Keratinocyte (primary cell): ENCODE measurements around the gene RIT1. TPM values are rescaled to one million over a fixed set of nuclear protein-coding genes. Genes with fewer than 3 reads are reported as not detected.

Experiments used
- DNase-seq: peaks from one replicate; pipeline ENCODE4 v3.0.0-alpha.2; 2011; ENCODE audit warnings: low read depth, missing footprints, low spot score
- FAIRE-seq: peaks from 2 replicates; lab custom pipeline; 2011; peaks lifted over from hg19 to GRCh38; lab: Jason Lieb, UNC
- H2AFZ ChIP-seq: 2 replicates; pipeline ENCODE4 v1.6.0; 2012; ENCODE audit warnings: low read length, control low read depth, inconsistent platforms; ENCODE audit not compliant: control insufficient read depth
- H3K27ac ChIP-seq: 2 replicates; pipeline ENCODE4 v1.5.1; 2011; ENCODE audit warnings: low read length; ENCODE audit not compliant: control insufficient read depth, insufficient read depth
- H3K27me3 ChIP-seq: 3 replicates; pipeline ENCODE4 v1.6.0; 2011; ENCODE audit warnings: low read length; ENCODE audit not compliant: control insufficient read depth, insufficient read depth; ENCODE audit errors: extremely low read depth
- H3K36me3 ChIP-seq, 2 experiments: 2 replicates in 1 of 2; 3 replicates in 1 of 2; pipeline ENCODE4 v1.5.1; 2011; ENCODE audit warnings: low read length in 2 of 2, mild to moderate bottlenecking in 1 of 2; ENCODE audit not compliant: control insufficient read depth in 2 of 2, insufficient read depth in 2 of 2; ENCODE audit errors: extremely low read depth in 1 of 2
- H3K4me1 ChIP-seq: 3 replicates; pipeline ENCODE4 v1.5.1; 2011; ENCODE audit warnings: low read length; ENCODE audit not compliant: control insufficient read depth, insufficient read depth; ENCODE audit errors: extremely low read depth
- H3K4me2 ChIP-seq: 3 replicates; pipeline ENCODE4 v1.6.0; 2011; ENCODE audit warnings: low read depth, low read length; ENCODE audit not compliant: control insufficient read depth, insufficient read depth; ENCODE audit errors: extremely low read depth
- H3K4me3 ChIP-seq, 3 experiments: fragments of 200-600 bp in 1 of 3; sonication (generic) in 1 of 3; 2 replicates in 2 of 3; 3 replicates in 1 of 3; pipeline ENCODE4 v1.5.1; 2011 to 2016; ENCODE audit warnings: low read length in 3 of 3, mild to moderate bottlenecking in 3 of 3, control low read depth in 2 of 3, inconsistent platforms in 1 of 3, low read depth in 1 of 3, mixed read lengths in 1 of 3, mixed run types in 1 of 3, moderate library complexity in 1 of 3; ENCODE audit not compliant: control insufficient read depth in 2 of 3, insufficient read depth in 2 of 3; ENCODE audit errors: extremely low read depth in 1 of 3
- H3K79me2 ChIP-seq: 2 replicates; pipeline ENCODE4 v1.6.0; 2012; ENCODE audit warnings: low read length; ENCODE audit not compliant: control insufficient read depth, insufficient read depth
- H3K9ac ChIP-seq: 3 replicates; pipeline ENCODE4 v1.6.0; 2011; ENCODE audit warnings: low read length; ENCODE audit not compliant: control insufficient read depth, insufficient read depth; ENCODE audit errors: extremely low read depth
- H3K9me1 ChIP-seq: 3 replicates; pipeline ENCODE4 v1.6.0; 2011; ENCODE audit warnings: low read length; ENCODE audit not compliant: control insufficient read depth, insufficient read depth; ENCODE audit errors: extremely low read depth
- H3K9me3 ChIP-seq: 2 replicates; pipeline ENCODE4 v1.5.1; 2012; ENCODE audit warnings: low read depth, low read length; ENCODE audit not compliant: control insufficient read depth
- H4K20me1 ChIP-seq: 3 replicates; pipeline ENCODE4 v1.6.0; 2011; ENCODE audit warnings: low read length; ENCODE audit not compliant: control insufficient read depth, insufficient read depth; ENCODE audit errors: extremely low read depth
- EZH2 ChIP-seq: IDR thresholded peaks from one replicate; pipeline ENCODE4 v1.6.1; 2012; ENCODE audit warnings: inconsistent platforms, mild to moderate bottlenecking, low read length, moderate library complexity
- dilution Hi-C: fragments of 300-500 bp; cut with MboI; formaldehyde crosslinking; loops from one replicate; pipeline ENCODE4 v1.7.0; 2020; ENCODE audit warnings: low sequenced_read_pairs; ENCODE audit not compliant: extremely low pct_ligation_motif_present
- polyA plus RNA-seq, 5 experiments: library from polyadenylated mRNA; depleted of rRNA in 3 of 5; stranded (reverse) in 3 of 5; stranded (forward) in 1 of 5; unstranded in 1 of 5; fragments of >200 nt; gene quantifications; 1 replicate in 1 of 5; 2 replicates in 3 of 5; 3 replicates in 1 of 5; pipeline versions ENCODE4 v1.2.1 to v1.2.3, GENCODE V29; 2011 to 2012; ENCODE audit warnings: missing spikeins in 2 of 5, low read depth in 1 of 5, low replicate concordance in 1 of 5
- TF ChIP-seq, protein P1 (sequence below), 3 experiments: IDR thresholded peaks in 1 of 3; conservative IDR thresholded peaks in 1 of 3; optimal IDR thresholded peaks in 1 of 3; 2 replicates in 2 of 3; 3 replicates in 1 of 3; pipeline versions ENCODE3 to v1.5.1; 2011; ENCODE audit warnings: low read length in 3 of 3, mild to moderate bottlenecking in 3 of 3, moderate library complexity in 2 of 3, control low read depth in 1 of 3, inconsistent platforms in 1 of 3; ENCODE audit not compliant: insufficient read depth in 2 of 3; ENCODE audit errors: extremely low read depth in 1 of 3

Gene RIT1
- polyA plus RNA-seq, 1 donor (not counting 4 experiments of a cell fraction or from before 2014, with no cell fraction given), result 33.5 TPM

DNA sequence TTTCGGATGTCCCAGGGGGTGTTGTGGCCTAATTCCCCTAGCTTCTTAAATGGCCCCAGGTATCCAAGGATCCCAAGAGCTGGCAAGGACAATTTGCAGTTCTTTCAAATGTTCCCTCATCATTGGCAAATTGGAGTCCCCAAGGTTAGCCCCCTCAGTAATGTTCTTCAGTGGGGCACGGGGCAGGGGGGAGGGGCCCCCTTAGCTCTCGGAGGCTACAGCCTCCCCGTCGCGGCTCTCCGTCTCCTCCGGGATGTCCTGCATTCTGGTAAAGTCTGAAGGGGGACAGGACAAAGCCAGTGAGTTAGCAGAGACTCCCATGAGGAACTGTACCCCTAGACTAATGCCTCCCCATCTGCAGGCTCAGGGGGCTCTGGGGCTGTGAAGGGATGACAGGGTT lies 36.6 kb upstream of the RIT1 start:
- H3K36me3 ChIP-seq, result peaks cover 29 to 44% of the 10 kb centered on the region in 2 experiments
- FAIRE-seq, result no peak
- TF ChIP-seq, protein P1, sequence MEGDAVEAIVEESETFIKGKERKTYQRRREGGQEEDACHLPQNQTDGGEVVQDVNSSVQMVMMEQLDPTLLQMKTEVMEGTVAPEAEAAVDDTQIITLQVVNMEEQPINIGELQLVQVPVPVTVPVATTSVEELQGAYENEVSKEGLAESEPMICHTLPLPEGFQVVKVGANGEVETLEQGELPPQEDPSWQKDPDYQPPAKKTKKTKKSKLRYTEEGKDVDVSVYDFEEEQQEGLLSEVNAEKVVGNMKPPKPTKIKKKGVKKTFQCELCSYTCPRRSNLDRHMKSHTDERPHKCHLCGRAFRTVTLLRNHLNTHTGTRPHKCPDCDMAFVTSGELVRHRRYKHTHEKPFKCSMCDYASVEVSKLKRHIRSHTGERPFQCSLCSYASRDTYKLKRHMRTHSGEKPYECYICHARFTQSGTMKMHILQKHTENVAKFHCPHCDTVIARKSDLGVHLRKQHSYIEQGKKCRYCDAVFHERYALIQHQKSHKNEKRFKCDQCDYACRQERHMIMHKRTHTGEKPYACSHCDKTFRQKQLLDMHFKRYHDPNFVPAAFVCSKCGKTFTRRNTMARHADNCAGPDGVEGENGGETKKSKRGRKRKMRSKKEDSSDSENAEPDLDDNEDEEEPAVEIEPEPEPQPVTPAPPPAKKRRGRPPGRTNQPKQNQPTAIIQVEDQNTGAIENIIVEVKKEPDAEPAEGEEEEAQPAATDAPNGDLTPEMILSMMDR (optimal IDR thresholded peaks at IDR 0.05 in 1 of 3, IDR thresholded peaks at IDR 0.05 in 1 of 3, conservative IDR thresholded peaks at IDR 0.05 in 1 of 3; ENCODE audit: extremely low read depth in 1 of 3, insufficient read depth in 2 of 3, low read length in 3 of 3), result no peak
- TF ChIP-seq EZH2, result no peak

DNA sequence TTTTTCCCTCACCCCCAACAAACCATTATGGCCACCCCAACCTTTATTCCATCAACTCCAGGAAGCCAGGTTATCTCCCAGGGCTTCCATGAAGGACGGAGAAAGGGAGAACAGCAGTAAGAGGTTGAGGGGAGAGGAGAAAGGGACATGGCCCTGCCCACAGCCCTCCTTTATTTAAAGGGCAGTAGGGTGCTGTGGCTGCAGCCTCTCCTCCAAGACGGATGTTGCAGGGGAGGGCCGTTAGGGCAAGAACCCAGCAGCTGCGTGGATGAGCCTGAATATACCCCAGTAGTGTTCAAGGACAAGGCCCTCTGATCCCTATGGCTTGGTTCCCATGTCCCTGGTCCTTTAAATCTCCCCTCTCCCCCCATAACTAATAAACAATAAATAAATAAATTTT lies 36.1 kb upstream of the RIT1 start:
- Histone ChIP-seq H2AFZ (no peak overlapping the region), H3K4me3 (no peak overlapping the region), H3K4me2 (no peak overlapping the region), H4K20me1 (no peaks in the 10 kb centered on the region), H3K79me2 (no peaks in the 10 kb centered on the region), H3K9me1 (no peaks in the 10 kb centered on the region), H3K4me1 (peaks cover 11% of the 10 kb centered on the region), H3K27me3 (no peaks in the 10 kb centered on the region), H3K27ac (no peak overlapping the region), H3K9me3 (no peaks in the 10 kb centered on the region), H3K36me3 (peaks cover 27 to 40% of the 10 kb centered on the region in 2 experiments), H3K9ac (no peak overlapping the region)
- TF ChIP-seq EZH2, result no peak
- TF ChIP-seq, protein P1 (optimal IDR thresholded peaks at IDR 0.05 in 1 of 3, IDR thresholded peaks at IDR 0.05 in 1 of 3, conservative IDR thresholded peaks at IDR 0.05 in 1 of 3; ENCODE audit: extremely low read depth in 1 of 3, insufficient read depth in 2 of 3, low read length in 3 of 3), result no peak
- dilution Hi-C loops, result no loop called here
- no peak for DNase-seq
- FAIRE-seq, result no peak

More for the DNA sequence above, 36.6 kb upstream of the RIT1 start:
- no peaks in the 10 kb centered on the region for H3K79me2 ChIP-seq
- no peak overlapping the region for H2AFZ ChIP-seq
- no peaks in the 10 kb centered on the region for H4K20me1 ChIP-seq
- H3K27ac ChIP-seq, result no peak overlapping the region
- no peaks in the 10 kb centered on the region for H3K9me3 ChIP-seq
- no peaks in the 10 kb centered on the region for H3K9me1 ChIP-seq
- H3K4me3 ChIP-seq, result no peak overlapping the region
- H3K9ac ChIP-seq, result no peak overlapping the region
- no peak overlapping the region for H3K4me2 ChIP-seq
- peaks cover 7% of the 10 kb centered on the region for H3K4me1 ChIP-seq
- dilution Hi-C loops, result no loop called here
- H3K27me3 ChIP-seq, result no peaks in the 10 kb centered on the region
- DNase-seq, result no peak
